ENCODE results near the gene ARRB2. TPM values are rescaled to one million over a fixed set of nuclear protein-coding genes. Genes with fewer than 3 reads are reported as not detected.
A peak's percentile ranks its signal among the peaks of the same experiment; 100 is the strongest.

ARRB2 gene
- total and polyA plus RNA-seq, 5 experiments from 2014 or later: 47.0 to 413 (median 60.5) TPM

GRCh38 chr17:4744999-4745969 lies 34.9 kb downstream of the ARRB2 start:
- H3K9me3 Mint-ChIP-seq: no peaks in the 10 kb centered on the region
- H3K4me3 Mint-ChIP-seq: peak overlapping the region in 4 of 10 donors; percentile 12 to 43 (median 30)
- H3K36me3 Mint-ChIP-seq: no peaks in the 10 kb centered on the region
- ATAC-seq (no peak), DNase-seq (no peak)
- H3K27ac Mint-ChIP-seq: peak overlapping the region in 3 of 10 donors; percentile 52 to 83 (median 77)
- H3K4me1 Mint-ChIP-seq: peaks cover 13 to 27% (median 26%) of the 10 kb centered on the region in 4 donors
- peaks cover 0 to 13% (median 6%) of the 10 kb centered on the region in 5 donors for H3K27me3 Mint-ChIP-seq
- POLR2A ChIA-PET: interaction anchor here (2.0 kb wide), 1 partner anchor 45 kb away, joined by 4 read pairs; no protein-coding TSS in a partner anchor

- Mint-ChIP-seq H3K4me3 (peak overlapping the region; percentile 42 to 84 (median 74)), H3K9me3 (no peaks in the 10 kb centered on the region), H3K27ac (peak overlapping the region; percentile 51 to 92 (median 81)), H3K4me1 (peaks cover 9 to 24% (median 22%) of the 10 kb centered on the region in 4 donors), H3K27me3 (peaks cover 0 to 9% (median 0%) of the 10 kb centered on the region in 5 donors), H3K36me3 (no peaks in the 10 kb centered on the region)
- ATAC-seq (peak; percentile 95 to 99), DNase-seq (peak in 7 of 10 donors; percentile 16 to 73 (median 41))
- POLR2A ChIA-PET: interaction anchor here (0.6 to 1.7 kb wide), 6 partner anchors 9 to 391 kb away, joined by 3 to 8 read pairs (median 4); partner anchors contain the start of gene C17orf107
Measured at GRCh38 chr17:4747847-4748246, 37.4 kb downstream of the ARRB2 start.

DNA sequence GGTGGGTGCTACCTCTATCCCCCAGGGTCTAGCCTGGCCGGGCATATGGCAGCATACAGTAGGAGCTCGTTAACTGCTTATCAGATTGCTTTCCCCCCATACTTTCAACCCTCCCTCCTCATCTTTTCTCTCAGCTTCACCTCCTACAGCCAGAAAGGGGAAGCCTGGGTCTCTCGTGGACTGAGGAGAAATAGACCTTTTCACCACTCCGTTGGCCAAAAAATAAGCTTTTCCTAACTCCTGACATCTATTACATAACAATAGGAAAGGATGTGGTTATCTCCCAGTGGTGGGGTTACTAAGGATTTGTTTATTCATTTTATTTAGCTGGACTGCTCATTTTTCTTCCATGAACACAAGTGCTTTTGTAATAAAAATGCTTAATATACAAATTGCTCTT lies 38.3 kb downstream of the ARRB2 start:
- no peaks in the 10 kb centered on the region for H3K9me3 Mint-ChIP-seq
- no peak for DNase-seq
- H3K4me1 Mint-ChIP-seq: peaks cover 9 to 24% (median 22%) of the 10 kb centered on the region in 4 donors
- H3K4me3 Mint-ChIP-seq: peak overlapping the region in 8 of 10 donors; percentile 4 to 78 (median 62)
- POLR2A ChIA-PET: interaction anchor here (1.7 kb wide), 1 partner anchor 10 kb away, joined by 8 read pairs; no protein-coding TSS in a partner anchor
- H3K27ac Mint-ChIP-seq: peak overlapping the region in 6 of 10 donors; percentile 7 to 83 (median 77)
- ATAC-seq: no peak
- H3K36me3 Mint-ChIP-seq: no peaks in the 10 kb centered on the region
- peaks cover 0 to 10% (median 3%) of the 10 kb centered on the region in 5 donors for H3K27me3 Mint-ChIP-seq

DNA sequence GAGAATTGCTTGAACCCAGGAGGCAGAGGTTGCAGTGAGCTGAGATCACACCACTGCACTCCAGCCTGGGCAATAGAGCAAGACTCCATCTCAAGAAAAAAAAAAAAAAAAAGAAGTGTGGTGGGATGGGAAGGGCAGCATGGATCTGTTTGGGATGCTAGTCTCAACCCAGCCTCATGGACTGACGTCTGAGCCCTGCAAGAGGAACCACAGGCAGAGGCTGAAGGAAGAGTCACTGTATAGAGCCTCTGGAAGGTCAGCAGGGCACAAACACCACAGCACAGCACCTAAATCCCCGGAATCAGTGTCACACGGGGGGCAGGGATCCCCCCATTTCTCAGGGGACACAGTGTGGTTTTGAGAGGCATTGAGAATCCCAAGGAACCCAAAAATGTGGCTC lies 40.2 kb downstream of the ARRB2 start:
- H3K27me3 Mint-ChIP-seq: peaks cover 5 to 21% (median 12%) of the 10 kb centered on the region in 5 donors
- H3K36me3 Mint-ChIP-seq: no peaks in the 10 kb centered on the region
- H3K9me3 Mint-ChIP-seq: no peaks in the 10 kb centered on the region
- POLR2A ChIA-PET: no interaction called here
- H3K4me3 Mint-ChIP-seq: no peak overlapping the region
- H3K4me1 Mint-ChIP-seq: peaks cover 8 to 23% (median 18%) of the 10 kb centered on the region in 4 donors
- no peak for DNase-seq
- H3K27ac Mint-ChIP-seq: no peak overlapping the region
- no peak for ATAC-seq

DNA sequence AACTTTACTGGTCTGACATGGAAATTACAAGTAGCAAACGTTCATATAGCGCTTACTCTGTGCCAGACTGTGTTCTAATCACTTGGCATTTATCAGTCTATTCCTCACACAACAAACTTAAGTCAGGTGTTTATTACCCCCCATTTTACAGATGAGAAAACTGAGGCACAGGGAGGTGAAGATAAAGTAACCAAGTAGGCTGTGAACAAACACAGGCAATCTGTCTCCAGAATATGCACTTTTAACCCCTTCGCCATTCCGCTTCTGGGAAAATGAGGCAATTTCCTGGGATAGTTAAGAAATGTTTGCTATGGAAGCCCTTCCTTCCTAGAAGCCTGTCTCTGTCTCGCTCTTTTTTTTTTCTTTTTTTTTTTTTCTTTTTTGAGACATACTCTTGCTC lies 41.5 kb downstream of the ARRB2 start:
- no peaks in the 10 kb centered on the region for H3K9me3 Mint-ChIP-seq
- POLR2A ChIA-PET: no interaction called here
- H3K4me1 Mint-ChIP-seq: peaks cover 8 to 19% (median 16%) of the 10 kb centered on the region in 4 donors
- H3K36me3 Mint-ChIP-seq: no peaks in the 10 kb centered on the region
- no peak overlapping the region for H3K4me3 Mint-ChIP-seq
- H3K27ac Mint-ChIP-seq: no peak overlapping the region
- H3K27me3 Mint-ChIP-seq: peaks cover 5 to 22% (median 12%) of the 10 kb centered on the region in 5 donors
- ATAC-seq: no peak
- no peak for DNase-seq

DNA sequence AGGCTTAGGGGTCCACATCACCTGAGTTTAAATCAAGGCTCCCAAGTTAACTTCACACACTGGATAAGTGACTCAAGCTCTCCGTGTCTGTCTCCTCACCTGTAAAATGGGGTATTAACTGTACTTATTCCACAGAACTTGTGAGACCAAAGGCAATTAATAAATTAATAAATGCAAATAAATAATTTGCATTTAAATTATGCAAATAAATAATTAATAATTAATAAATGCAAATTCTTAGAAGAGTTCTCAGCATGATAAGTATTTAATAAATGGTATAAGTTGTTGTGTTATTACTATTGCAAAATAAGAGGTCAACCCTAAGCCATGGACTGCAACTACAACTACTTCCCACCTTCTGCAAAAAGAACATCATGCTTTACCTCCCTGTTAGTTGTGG lies 43.0 kb downstream of the ARRB2 start:
- ATAC-seq (no peak), DNase-seq (no peak)
- POLR2A ChIA-PET: no interaction called here
- Mint-ChIP-seq H3K27ac (no peak overlapping the region), H3K27me3 (peaks cover 5 to 22% (median 12%) of the 10 kb centered on the region in 5 donors), H3K36me3 (no peaks in the 10 kb centered on the region), H3K9me3 (no peaks in the 10 kb centered on the region), H3K4me1 (peaks cover 1 to 6% (median 5%) of the 10 kb centered on the region in 4 donors), H3K4me3 (no peak overlapping the region)

DNA sequence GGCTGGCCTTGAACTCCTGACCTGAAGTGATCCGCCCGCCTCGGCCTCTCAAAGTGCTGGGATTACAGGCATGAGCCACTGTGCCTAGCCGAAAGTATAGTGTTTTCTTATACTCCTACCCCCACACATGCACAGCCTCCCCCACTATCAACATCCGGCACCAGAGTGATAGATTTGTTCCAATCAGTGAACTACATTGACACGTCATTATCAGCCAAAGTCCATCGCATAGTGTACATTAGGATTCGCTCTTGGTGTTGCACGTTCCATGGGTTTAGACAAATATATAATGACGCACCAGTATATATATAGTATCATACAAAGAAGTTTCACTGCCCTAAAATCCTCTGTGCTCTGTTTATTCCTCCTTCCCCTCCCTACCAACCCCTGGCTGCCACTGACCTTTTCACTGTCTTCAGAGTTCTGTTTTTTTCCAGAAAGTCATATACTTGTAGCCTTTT lies 49.4 kb downstream of the ARRB2 start:
- POLR2A ChIA-PET: no interaction called here
- Mint-ChIP-seq H3K27me3 (peaks cover 4 to 12% (median 6%) of the 10 kb centered on the region in 5 donors), H3K36me3 (no peaks in the 10 kb centered on the region), H3K9me3 (no peaks in the 10 kb centered on the region), H3K4me1 (peaks cover 0 to 2% (median 0%) of the 10 kb centered on the region in 4 donors), H3K4me3 (no peak overlapping the region), H3K27ac (peak overlapping the region in 1 of 10 donors; percentile 38)
- DNase-seq (no peak), ATAC-seq (no peak)

- POLR2A ChIA-PET: no interaction called here
- peaks cover 0 to 4% (median under 1%) of the 10 kb centered on the region in 4 donors for H3K4me1 Mint-ChIP-seq
- H3K27me3 Mint-ChIP-seq: peaks cover 0 to 5% (median 1%) of the 10 kb centered on the region in 5 donors
- no peak for DNase-seq
- no peak overlapping the region for H3K27ac Mint-ChIP-seq
- ATAC-seq: no peak
- H3K4me3 Mint-ChIP-seq: no peak overlapping the region
- H3K36me3 Mint-ChIP-seq: no peaks in the 10 kb centered on the region
- H3K9me3 Mint-ChIP-seq: no peaks in the 10 kb centered on the region
Measured at GRCh38 chr17:4764595-4764994, 54.2 kb downstream of the ARRB2 start.

DNA sequence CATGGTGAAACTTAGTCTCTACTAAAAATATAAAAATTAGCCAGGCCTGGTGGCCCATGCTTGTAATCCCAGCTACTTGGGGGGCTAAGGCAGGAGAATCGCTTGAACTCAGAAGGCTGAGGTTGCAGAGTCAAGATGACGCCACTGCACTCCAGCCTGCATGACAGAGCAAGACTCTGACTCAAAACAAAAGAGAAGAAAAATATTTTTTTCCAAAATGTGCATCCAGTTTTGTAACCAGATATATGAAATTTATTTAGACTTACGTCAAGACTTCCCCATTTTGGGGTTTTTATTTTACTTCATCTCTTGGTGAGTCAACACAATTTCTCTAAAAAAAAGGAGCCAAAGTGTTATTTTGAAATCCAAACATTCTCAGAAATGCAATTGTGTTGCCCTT lies 55.8 kb downstream of the ARRB2 start:
- Mint-ChIP-seq H3K9me3 (no peaks in the 10 kb centered on the region), H3K36me3 (no peaks in the 10 kb centered on the region), H3K27ac (no peak overlapping the region), H3K4me1 (peaks cover 0 to 9% (median 2%) of the 10 kb centered on the region in 4 donors), H3K4me3 (no peak overlapping the region), H3K27me3 (peaks cover 0 to 3% (median 1%) of the 10 kb centered on the region in 5 donors)
- ATAC-seq (no peak), DNase-seq (no peak)
- POLR2A ChIA-PET: no interaction called here

GRCh38 chr17:4766723-4767122 lies 56.3 kb downstream of the ARRB2 start:
- no peak overlapping the region for H3K4me3 Mint-ChIP-seq
- no peak for DNase-seq
- H3K27ac Mint-ChIP-seq: no peak overlapping the region
- POLR2A ChIA-PET: interaction anchor here (0.6 kb wide), 2 partner anchors 19 to 66 kb away, joined by 3 to 5 read pairs; no protein-coding TSS in a partner anchor
- no peaks in the 10 kb centered on the region for H3K36me3 Mint-ChIP-seq
- no peaks in the 10 kb centered on the region for H3K9me3 Mint-ChIP-seq
- peaks cover 3 to 13% (median 5%) of the 10 kb centered on the region in 4 donors for H3K4me1 Mint-ChIP-seq
- peaks cover 0 to 5% (median 1%) of the 10 kb centered on the region in 5 donors for H3K27me3 Mint-ChIP-seq
- no peak for ATAC-seq

GRCh38 chr17:4768298-4768697 lies 57.9 kb downstream of the ARRB2 start:
- no peaks in the 10 kb centered on the region for H3K36me3 Mint-ChIP-seq
- H3K4me1 Mint-ChIP-seq: peaks cover 5 to 15% (median 9%) of the 10 kb centered on the region in 4 donors
- H3K9me3 Mint-ChIP-seq: no peaks in the 10 kb centered on the region
- H3K4me3 Mint-ChIP-seq: no peak overlapping the region
- POLR2A ChIA-PET: no interaction called here
- ATAC-seq: no peak
- no peak overlapping the region for H3K27ac Mint-ChIP-seq
- peaks cover 0 to 7% (median 1%) of the 10 kb centered on the region in 5 donors for H3K27me3 Mint-ChIP-seq
- DNase-seq: no peak

- ATAC-seq (no peak), DNase-seq (no peak)
- no peak overlapping the region for H3K27ac Mint-ChIP-seq
- H3K4me1 Mint-ChIP-seq: peaks cover 3 to 15% (median 9%) of the 10 kb centered on the region in 4 donors
- H3K9me3 Mint-ChIP-seq: no peaks in the 10 kb centered on the region
- H3K27me3 Mint-ChIP-seq: peaks cover 0 to 12% (median 1%) of the 10 kb centered on the region in 5 donors
- no peaks in the 10 kb centered on the region for H3K36me3 Mint-ChIP-seq
- POLR2A ChIA-PET: interaction anchor here (0.7 kb wide), 2 partner anchors 68 to 804 kb away, joined by 3 read pairs; no protein-coding TSS in a partner anchor
- no peak overlapping the region for H3K4me3 Mint-ChIP-seq
Measured at GRCh38 chr17:4769628-4770027, 59.2 kb downstream of the ARRB2 start.

Data from naive thymus-derived CD8-positive, alpha-beta T cell (primary cell).